ENCODE data around the gene CSF1. TPM values are rescaled to one million over a fixed set of nuclear protein-coding genes. Genes with fewer than 3 reads are reported as not detected.

CSF1 gene
- total RNA-seq, 4 donors from 2014 or later: 33.5 to 127 (median 62.3) TPM

- H3K27me3 ChIP-seq: no peaks in the 10 kb centered on the region
- TF ChIP-seq POLR2A (IDR thresholded peaks at IDR 0.05) (no peak), CTCF (IDR thresholded peaks at IDR 0.05) (no peak)
- WGBS, 2 donors: 84 to 87% methylated on average over 3 to 4 of the region's 4 CpGs
- no peak overlapping the region for H3K4me3 ChIP-seq (replicated peaks in 1 of 3)
- H3K36me3 ChIP-seq: no peaks in the 10 kb centered on the region
- intact Hi-C loops (cut with DNase I): no loop called here
- DNase-seq: no peak
- H3K27ac ChIP-seq: no peak overlapping the region
- peaks cover 6 to 19% of the 10 kb centered on the region in 2 donors for H3K4me1 ChIP-seq
- H3K9me3 ChIP-seq: no peaks in the 10 kb centered on the region
Observed at GRCh38 chr1:109906839-109907180, 3.8 kb upstream of the CSF1 start.

- DNase-seq: no peak
Observed at GRCh38 chr1:109907190-109907774, 3.4 kb upstream of the CSF1 start.

GRCh38 chr1:109908836-109909235, 1.8 kb upstream of the CSF1 start:
- Histone ChIP-seq H3K9me3 (no peaks in the 10 kb centered on the region), H3K4me3 (replicated peaks in 1 of 3) (no peak overlapping the region), H3K27ac (no peak overlapping the region), H3K36me3 (no peaks in the 10 kb centered on the region), H3K27me3 (no peaks in the 10 kb centered on the region), H3K4me1 (peaks cover 6 to 28% of the 10 kb centered on the region in 2 donors)
- WGBS, 2 donors: 90 to 93% methylated on average over 3 of the region's 3 CpGs
- no peak for DNase-seq
- TF ChIP-seq POLR2A (IDR thresholded peaks at IDR 0.05): no peak
- no peak for TF ChIP-seq CTCF (IDR thresholded peaks at IDR 0.05)
- intact Hi-C loops (cut with DNase I): no loop called here

More at GRCh38 chr1:109907190-109907774, 3.4 kb upstream of the CSF1 start:
- H3K27me3 ChIP-seq: no peaks in the 10 kb centered on the region
- no peaks in the 10 kb centered on the region for H3K36me3 ChIP-seq
- TF ChIP-seq POLR2A (IDR thresholded peaks at IDR 0.05) (no peak), CTCF (IDR thresholded peaks at IDR 0.05) (no peak)
- intact Hi-C loops (cut with DNase I): no loop called here
- WGBS, 2 donors: 86 to 100% methylated on average over 1 of the region's 1 CpG
- peaks cover 6 to 20% of the 10 kb centered on the region in 2 donors for H3K4me1 ChIP-seq
- H3K9me3 ChIP-seq: no peaks in the 10 kb centered on the region
- no peak overlapping the region for H3K27ac ChIP-seq
- no peak overlapping the region for H3K4me3 ChIP-seq (replicated peaks in 1 of 3)

- intact Hi-C loops (cut with DNase I): no loop called here
- DNase-seq: no peak
- TF ChIP-seq CTCF (IDR thresholded peaks at IDR 0.05): no peak
- no peak for TF ChIP-seq POLR2A (IDR thresholded peaks at IDR 0.05)
- Histone ChIP-seq H3K27ac (no peak overlapping the region), H3K36me3 (no peaks in the 10 kb centered on the region), H3K4me3 (replicated peaks in 1 of 3) (no peak overlapping the region), H3K27me3 (no peaks in the 10 kb centered on the region), H3K4me1 (peaks cover 6 to 36% of the 10 kb centered on the region in 2 donors), H3K9me3 (no peaks in the 10 kb centered on the region)
- 68 to 77% methylated on average over 3 of the region's 3 CpGs for WGBS, 2 donors
Observed at GRCh38 chr1:109909561-109909960, 1.1 kb upstream of the CSF1 start.

- Histone ChIP-seq H3K27ac (peak overlapping the region; percentile 23 to 73 (median 63)), H3K9me3 (no peaks in the 10 kb centered on the region), H3K4me1 (peaks cover 6 to 43% of the 10 kb centered on the region in 2 donors), H3K27me3 (no peaks in the 10 kb centered on the region), H3K4me3 (replicated peaks in 1 of 3) (peak overlapping the region; percentile 35 to 52 (median 47)), H3K36me3 (no peaks in the 10 kb centered on the region)
- intact Hi-C loops (cut with DNase I): loop anchor here (5.0 kb wide), 1 partner anchor 134 kb away; no protein-coding TSS in a partner anchor
- DNase-seq: peak in 1 of 2 donors; percentile 29
- TF ChIP-seq CTCF (IDR thresholded peaks at IDR 0.05): no peak
- TF ChIP-seq POLR2A (IDR thresholded peaks at IDR 0.05): no peak
- 9 to 15% methylated on average over 16 to 23 of the region's 70 CpGs for WGBS, 2 donors
Observed at GRCh38 chr1:109910963-109911798, 532 bp downstream of the CSF1 start.

Measured in thyroid gland (tissue), 4 donors.